Urinary bladder (tissue), 4 donors: Measurements from ENCODE around the gene ALPL. TPM values are rescaled to one million over a fixed set of nuclear protein-coding genes. Genes with fewer than 3 reads are reported as not detected.

Source experiments
- DNase-seq: peaks from one replicate; pipeline ENCODE4 v3.0.0-alpha.2; 2015; ENCODE audit errors: extremely low spot score
- H3K27ac ChIP-seq: one replicate; pipeline ENCODE4 v1.5.1; 2013; ENCODE audit warnings: low read depth, mild to moderate bottlenecking, moderate library complexity
- H3K36me3 ChIP-seq: one replicate; pipeline ENCODE4 v1.6.1; 2013; ENCODE audit warnings: mild to moderate bottlenecking, moderate library complexity; ENCODE audit not compliant: insufficient read depth
- H3K4me1 ChIP-seq: one replicate; pipeline ENCODE4 v1.6.1; 2013; ENCODE audit warnings: mild to moderate bottlenecking, moderate library complexity; ENCODE audit not compliant: insufficient read depth
- H3K4me3 ChIP-seq: one replicate; pipeline ENCODE4 v1.5.1; 2013; ENCODE audit warnings: low read depth, low read length
- WGBS: extraction: QIAGEN DNeasy Blood & Tissue Kit; methylation state at CpG from one replicate; pipeline ENCODE4 v1.1.7; 2013; 5-methylcytosine and 5-hydroxymethylcytosine counted together
- polyA plus RNA-seq: library from polyadenylated mRNA; stranded (reverse); fragments of 200-250 nt; gene quantifications from one replicate; pipeline ENCODE4 v1.2.3, GENCODE V29; 2013
- total RNA-seq: library from RNA; depleted of rRNA; stranded (reverse); fragments of >200 nt; gene quantifications from one replicate; pipeline ENCODE4 v1.2.3, GENCODE V29; 2014
- donor health status: healthy with polysubstance abuse.
- donor health status: healthy.

Gene ALPL
- total and polyA plus RNA-seq, 2 donors: 1.5 to 6.9 TPM

GRCh38 chr1:21590934-21591333 lies 81.7 kb downstream of the ALPL start:
- no peak for DNase-seq
- 65% methylated on average over 13 of the region's 13 CpGs for WGBS
- Histone ChIP-seq H3K4me1 (no peaks in the 10 kb centered on the region), H3K4me3 (no peak overlapping the region), H3K27ac (no peak overlapping the region), H3K36me3 (no peaks in the 10 kb centered on the region)

GRCh38 chr1:21592086-21592865 lies 83.1 kb downstream of the ALPL start:
- no peak for DNase-seq
- Histone ChIP-seq H3K4me1 (no peaks in the 10 kb centered on the region), H3K4me3 (no peak overlapping the region), H3K36me3 (no peaks in the 10 kb centered on the region), H3K27ac (no peak overlapping the region)
- WGBS: 83% methylated on average over 12 of the region's 12 CpGs

- no peaks in the 10 kb centered on the region for H3K36me3 ChIP-seq
- 78% methylated on average over 8 of the region's 8 CpGs for WGBS
Observed at GRCh38 chr1:21593231-21593630, 84.0 kb downstream of the ALPL start.

DNA sequence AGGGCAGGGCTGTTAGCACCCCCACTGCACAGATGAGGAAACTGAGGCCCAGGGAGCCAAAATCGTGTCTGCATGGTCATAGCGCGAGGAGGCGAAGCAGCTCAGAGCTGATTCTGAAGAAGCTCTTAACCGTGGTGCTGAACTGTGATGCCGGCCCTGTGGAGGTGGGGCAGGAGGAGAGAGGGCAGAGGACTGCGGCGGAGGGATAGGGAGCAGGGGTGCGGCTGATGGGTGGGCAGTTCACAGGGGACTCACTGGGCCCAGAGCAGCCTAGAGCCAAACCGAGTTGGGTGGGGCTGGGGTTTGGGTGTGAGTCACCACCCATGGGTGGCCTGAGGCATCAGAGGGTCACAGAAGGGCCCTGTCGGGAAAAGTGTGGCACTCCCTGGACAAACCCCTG lies 85.3 kb downstream of the ALPL start:
- H3K4me3 ChIP-seq: no peak overlapping the region
- no peak overlapping the region for H3K27ac ChIP-seq
- 61% methylated on average over 11 of the region's 11 CpGs for WGBS
- no peak for DNase-seq
- H3K4me1 ChIP-seq: no peaks in the 10 kb centered on the region
- H3K36me3 ChIP-seq: no peaks in the 10 kb centered on the region

More at GRCh38 chr1:21593231-21593630, 84.0 kb downstream of the ALPL start:
- H3K4me1 ChIP-seq: no peaks in the 10 kb centered on the region
- H3K27ac ChIP-seq: no peak overlapping the region
- no peak for DNase-seq
- H3K4me3 ChIP-seq: no peak overlapping the region

GRCh38 chr1:21594935-21595897 lies 86.0 kb downstream of the ALPL start:
- 62% methylated on average over 26 of the region's 26 CpGs for WGBS
- Histone ChIP-seq H3K36me3 (no peaks in the 10 kb centered on the region), H3K27ac (no peak overlapping the region), H3K4me1 (no peaks in the 10 kb centered on the region), H3K4me3 (no peak overlapping the region)
- DNase-seq: no peak

DNA sequence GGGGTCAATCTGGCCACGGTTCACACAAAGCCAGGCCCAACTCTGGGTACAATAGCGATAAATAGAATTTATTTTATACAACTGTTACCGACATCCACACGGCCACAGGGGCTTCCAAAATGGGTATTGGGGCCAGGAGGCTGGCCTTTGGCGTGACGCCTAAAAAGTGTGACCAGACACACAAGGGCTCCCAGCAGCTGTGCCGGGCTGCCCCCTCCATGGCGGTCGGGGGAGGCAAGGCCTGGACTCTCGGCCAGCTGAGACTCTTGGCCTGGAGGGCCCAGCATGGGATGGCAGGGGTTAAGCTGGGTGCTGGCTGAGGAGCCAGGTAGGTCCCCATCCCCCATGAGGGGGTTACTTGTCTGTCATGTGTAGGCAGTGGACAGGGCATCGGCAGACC lies 87.0 kb downstream of the ALPL start:
- Histone ChIP-seq H3K4me1 (no peaks in the 10 kb centered on the region), H3K36me3 (no peaks in the 10 kb centered on the region), H3K27ac (no peak overlapping the region), H3K4me3 (no peak overlapping the region)
- WGBS: 82% methylated on average over 11 of the region's 11 CpGs
- no peak for DNase-seq

GRCh38 chr1:21596628-21597027 lies 87.4 kb downstream of the ALPL start:
- Histone ChIP-seq H3K27ac (no peak overlapping the region), H3K36me3 (no peaks in the 10 kb centered on the region), H3K4me1 (no peaks in the 10 kb centered on the region), H3K4me3 (no peak overlapping the region)
- WGBS: 81% methylated on average over 2 of the region's 2 CpGs
- DNase-seq: no peak

DNA sequence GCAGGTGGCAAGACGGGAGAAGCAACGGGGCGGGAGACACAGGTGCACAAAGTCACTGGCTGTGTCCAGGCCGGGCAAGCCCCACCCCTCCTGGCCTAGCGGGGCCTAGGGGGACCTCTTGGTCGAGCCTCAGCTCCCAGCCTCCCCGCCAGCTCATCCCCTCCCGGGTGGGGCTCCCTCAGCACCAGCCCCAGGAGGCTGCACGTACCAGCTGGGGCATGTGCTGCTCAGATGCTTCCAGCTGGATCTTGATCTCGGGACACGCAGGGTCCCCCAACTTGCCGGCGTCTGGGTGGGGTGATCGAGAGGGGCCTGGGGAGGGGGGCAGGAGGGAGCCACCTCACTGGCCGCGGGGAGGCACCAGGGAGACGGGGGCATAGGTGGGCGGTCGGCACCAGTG lies 88.5 kb downstream of the ALPL start:
- DNase-seq: no peak
- H3K4me3 ChIP-seq: no peak overlapping the region
- WGBS: 79% methylated on average over 19 of the region's 19 CpGs
- H3K27ac ChIP-seq: no peak overlapping the region
- no peaks in the 10 kb centered on the region for H3K36me3 ChIP-seq
- no peaks in the 10 kb centered on the region for H3K4me1 ChIP-seq

- no peak overlapping the region for H3K27ac ChIP-seq
- H3K4me3 ChIP-seq: no peak overlapping the region
- WGBS: 83% methylated on average over 7 of the region's 7 CpGs
- no peak for DNase-seq
- no peaks in the 10 kb centered on the region for H3K36me3 ChIP-seq
- H3K4me1 ChIP-seq: no peaks in the 10 kb centered on the region
Observed at GRCh38 chr1:21598417-21598816, 89.2 kb downstream of the ALPL start.

GRCh38 chr1:21598904-21599303 lies 89.7 kb downstream of the ALPL start:
- DNase-seq: no peak
- WGBS: 80% methylated on average over 8 of the region's 8 CpGs

GRCh38 chr1:21599402-21599801 lies 90.2 kb downstream of the ALPL start:
- Histone ChIP-seq H3K4me3 (no peak overlapping the region), H3K4me1 (no peaks in the 10 kb centered on the region), H3K27ac (no peak overlapping the region), H3K36me3 (no peaks in the 10 kb centered on the region)
- 84% methylated on average over 15 of the region's 15 CpGs for whole genome bisulfite sequencing
- no peak for DNase-seq

More at GRCh38 chr1:21598904-21599303, 89.7 kb downstream of the ALPL start:
- Histone ChIP-seq H3K36me3 (no peaks in the 10 kb centered on the region), H3K27ac (no peak overlapping the region), H3K4me3 (no peak overlapping the region), H3K4me1 (no peaks in the 10 kb centered on the region)

DNA sequence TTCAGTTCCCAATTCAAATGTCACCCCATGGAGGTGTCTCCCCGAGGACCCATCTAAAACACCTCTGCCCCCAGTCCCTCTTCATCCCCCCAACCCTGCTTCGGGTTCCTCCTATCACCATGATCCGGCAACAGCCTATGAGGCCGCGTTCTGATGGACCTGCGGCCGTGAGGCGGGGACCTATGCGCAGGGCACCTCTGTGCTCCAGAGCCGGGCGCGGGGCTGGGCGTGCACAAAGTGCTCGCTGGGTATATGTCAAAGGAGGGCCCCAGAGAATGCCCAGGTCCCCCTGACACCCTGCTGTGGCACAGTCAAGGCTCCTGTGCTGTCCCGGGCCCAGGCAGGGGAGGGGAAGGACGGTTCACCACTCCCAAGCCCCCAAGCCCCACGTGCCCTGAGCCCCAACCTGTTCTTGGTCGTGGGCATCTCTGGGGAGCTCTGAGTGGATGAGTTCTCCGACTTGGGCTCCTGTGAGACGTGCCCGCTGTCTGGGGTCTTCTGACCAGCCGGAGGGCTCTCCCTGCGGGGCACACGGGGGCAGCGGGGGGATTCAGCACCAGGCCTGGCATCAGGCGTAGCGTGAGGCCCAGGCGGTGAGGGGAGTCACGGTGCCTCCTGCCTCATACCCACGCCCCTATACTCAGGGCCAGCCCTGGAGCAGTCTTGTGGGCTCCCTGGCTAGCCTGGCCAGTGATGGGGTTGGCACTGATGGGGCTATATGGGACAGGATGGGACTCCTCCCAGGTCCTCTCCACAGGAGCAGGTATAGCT lies 92.2 kb downstream of the ALPL start:
- no peak overlapping the region for H3K4me3 ChIP-seq
- H3K27ac ChIP-seq: no peak overlapping the region
- H3K4me1 ChIP-seq: no peaks in the 10 kb centered on the region
- no peak for DNase-seq
- 89% methylated on average over 30 of the region's 30 CpGs for WGBS
- H3K36me3 ChIP-seq: no peaks in the 10 kb centered on the region
